Neural crest cell (in vitro differentiated cells): Measurements from ENCODE around the gene HOXB9. TPM values are rescaled to one million over a fixed set of nuclear protein-coding genes. Genes with fewer than 3 reads are reported as not detected.
A peak's percentile ranks its signal among the peaks of the same experiment; 100 is the strongest.

Experiments used
- DNase-seq: peaks from one replicate; pipeline ENCODE4 v3.0.0; 2021; ENCODE audit warnings: low read depth, mixed read lengths, low spot score
- H3K27ac Mint-ChIP-seq: one replicate; pipeline ENCODE4 v1.8.0; 2021; ENCODE audit warnings: mild to moderate bottlenecking, mixed read lengths; ENCODE audit not compliant: unreplicated experiment
- H3K27me3 Mint-ChIP-seq: 2 replicates; pipeline ENCODE4 v1.8.0; 2021; ENCODE audit warnings: low read depth, mild to moderate bottlenecking, mixed read lengths
- H3K36me3 Mint-ChIP-seq: 2 replicates; pipeline ENCODE4 v1.8.0; 2021; ENCODE audit warnings: low read depth, mild to moderate bottlenecking, mixed read lengths
- H3K4me1 Mint-ChIP-seq: 2 replicates; pipeline ENCODE4 v1.8.0; 2021; ENCODE audit warnings: mixed read lengths
- H3K4me3 Mint-ChIP-seq: one replicate; pipeline ENCODE4 v1.8.0; 2021; ENCODE audit warnings: mild to moderate bottlenecking, mixed read lengths
- H3K9me3 Mint-ChIP-seq: 2 replicates; pipeline ENCODE4 v1.8.0; 2021; ENCODE audit warnings: mixed read lengths
- total RNA-seq: library from RNA; stranded (reverse); gene quantifications from 2 replicates; pipeline ENCODE4 v1.2.1, GENCODE V29; 2021
- TF ChIP-seq, protein P1 (sequence below): fragments of 200-600 bp; sonication (generic); conservative IDR thresholded peaks from 2 replicates; pipeline ENCODE4 v1.5.0; 2021; ENCODE audit warnings: antibody characterized with exemption, mild to moderate bottlenecking

The HOXB9 gene
- total RNA-seq, 1 donor from 2014 or later: 89.8 TPM

DNA sequence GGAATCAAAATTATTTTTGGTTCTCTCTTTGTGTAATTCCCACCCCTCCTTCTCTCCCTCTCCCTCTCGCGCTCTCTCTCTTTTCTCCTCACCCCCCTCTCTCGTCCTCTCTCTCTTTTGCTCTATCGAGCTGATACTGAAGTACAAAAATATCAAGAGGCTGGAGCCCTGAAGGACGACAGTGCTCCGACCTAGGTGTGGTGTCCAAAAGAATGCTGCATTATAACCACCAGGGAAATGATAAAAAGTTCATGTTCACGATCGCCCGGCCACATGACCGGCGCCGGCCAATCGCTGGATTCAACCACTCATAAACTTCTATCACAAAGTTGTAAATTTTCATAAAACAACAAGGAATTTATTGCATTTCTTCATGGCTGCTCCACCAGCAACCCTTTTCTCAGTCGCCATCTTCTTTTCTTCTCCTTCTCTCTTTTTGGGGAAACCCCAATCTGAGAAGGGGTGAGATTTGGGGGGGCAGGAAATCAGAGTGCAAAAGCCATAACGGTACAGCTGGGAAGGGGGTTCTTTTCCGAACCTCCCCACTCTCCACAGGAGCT is 21.3 kb downstream of the HOXB9 start, which contains the start of gene HOXB6:
Gene HOXB6, minus strand, starts transcription at position 217 of the 560 bp plus-strand sequence. CDS start 6,836 bp downstream, outside the sequence.
- DNase-seq: no peak
- H3K27me3 Mint-ChIP-seq: peaks cover 100% of the 10 kb centered on the region
- peaks cover 10% of the 10 kb centered on the region for H3K36me3 Mint-ChIP-seq
- peak within 1 kb of the TSS; percentile 88 for H3K27ac Mint-ChIP-seq
- peaks cover 12% of the 10 kb centered on the region for H3K4me1 Mint-ChIP-seq
- H3K4me3 Mint-ChIP-seq: peak within 1 kb of the TSS; percentile 81
- H3K9me3 Mint-ChIP-seq: no peaks in the 10 kb centered on the region
- TF ChIP-seq, protein P1, sequence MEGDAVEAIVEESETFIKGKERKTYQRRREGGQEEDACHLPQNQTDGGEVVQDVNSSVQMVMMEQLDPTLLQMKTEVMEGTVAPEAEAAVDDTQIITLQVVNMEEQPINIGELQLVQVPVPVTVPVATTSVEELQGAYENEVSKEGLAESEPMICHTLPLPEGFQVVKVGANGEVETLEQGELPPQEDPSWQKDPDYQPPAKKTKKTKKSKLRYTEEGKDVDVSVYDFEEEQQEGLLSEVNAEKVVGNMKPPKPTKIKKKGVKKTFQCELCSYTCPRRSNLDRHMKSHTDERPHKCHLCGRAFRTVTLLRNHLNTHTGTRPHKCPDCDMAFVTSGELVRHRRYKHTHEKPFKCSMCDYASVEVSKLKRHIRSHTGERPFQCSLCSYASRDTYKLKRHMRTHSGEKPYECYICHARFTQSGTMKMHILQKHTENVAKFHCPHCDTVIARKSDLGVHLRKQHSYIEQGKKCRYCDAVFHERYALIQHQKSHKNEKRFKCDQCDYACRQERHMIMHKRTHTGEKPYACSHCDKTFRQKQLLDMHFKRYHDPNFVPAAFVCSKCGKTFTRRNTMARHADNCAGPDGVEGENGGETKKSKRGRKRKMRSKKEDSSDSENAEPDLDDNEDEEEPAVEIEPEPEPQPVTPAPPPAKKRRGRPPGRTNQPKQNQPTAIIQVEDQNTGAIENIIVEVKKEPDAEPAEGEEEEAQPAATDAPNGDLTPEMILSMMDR: no peak

DNA sequence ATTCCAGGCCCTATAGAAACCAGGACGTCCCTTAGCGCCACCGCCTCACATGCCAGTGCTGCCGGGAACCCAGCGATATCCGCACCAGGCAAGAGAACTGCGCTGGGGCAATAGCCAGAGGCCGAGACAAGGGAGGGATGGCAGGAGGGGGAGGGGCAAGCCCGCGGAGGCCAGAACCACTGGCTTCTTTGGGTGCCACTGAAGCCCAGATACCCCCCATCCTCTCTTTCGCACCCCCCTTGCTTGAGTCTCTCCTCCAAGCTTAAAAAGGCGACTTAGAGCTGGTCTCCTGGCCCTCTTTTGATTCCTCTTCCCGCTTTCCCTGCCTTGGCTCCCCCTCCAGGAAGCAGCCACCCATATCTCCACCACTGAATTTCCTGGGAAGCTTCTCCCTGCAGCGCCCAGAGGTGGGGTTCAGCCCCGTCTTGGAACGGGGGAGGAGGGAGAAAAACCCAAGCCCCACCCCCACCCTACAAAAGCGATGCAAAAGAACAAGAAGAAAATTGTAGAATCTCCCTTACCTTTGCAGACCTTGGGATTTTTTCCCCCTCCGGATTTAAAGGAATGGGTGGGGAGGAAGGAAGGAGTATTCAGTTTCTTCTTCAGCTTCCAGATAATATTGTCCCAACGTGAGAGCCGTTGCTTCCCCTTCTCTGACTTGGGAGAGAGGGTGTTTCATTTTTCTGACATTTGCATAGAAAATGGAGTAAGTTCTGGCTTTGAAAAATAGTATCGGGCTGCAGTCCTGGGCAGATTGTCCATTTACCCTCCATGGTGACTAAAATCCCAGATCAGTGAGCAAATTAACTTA is 22.0 kb downstream of the HOXB9 start:
- no peak for DNase-seq
- peak overlapping the region; percentile 81 for H3K4me3 Mint-ChIP-seq
- peaks cover 10% of the 10 kb centered on the region for H3K36me3 Mint-ChIP-seq
- H3K9me3 Mint-ChIP-seq: no peaks in the 10 kb centered on the region
- peaks cover 10% of the 10 kb centered on the region for H3K4me1 Mint-ChIP-seq
- TF ChIP-seq, protein P1: no peak
- peaks cover 100% of the 10 kb centered on the region for H3K27me3 Mint-ChIP-seq
- H3K27ac Mint-ChIP-seq: peak overlapping the region; percentile 45

DNA sequence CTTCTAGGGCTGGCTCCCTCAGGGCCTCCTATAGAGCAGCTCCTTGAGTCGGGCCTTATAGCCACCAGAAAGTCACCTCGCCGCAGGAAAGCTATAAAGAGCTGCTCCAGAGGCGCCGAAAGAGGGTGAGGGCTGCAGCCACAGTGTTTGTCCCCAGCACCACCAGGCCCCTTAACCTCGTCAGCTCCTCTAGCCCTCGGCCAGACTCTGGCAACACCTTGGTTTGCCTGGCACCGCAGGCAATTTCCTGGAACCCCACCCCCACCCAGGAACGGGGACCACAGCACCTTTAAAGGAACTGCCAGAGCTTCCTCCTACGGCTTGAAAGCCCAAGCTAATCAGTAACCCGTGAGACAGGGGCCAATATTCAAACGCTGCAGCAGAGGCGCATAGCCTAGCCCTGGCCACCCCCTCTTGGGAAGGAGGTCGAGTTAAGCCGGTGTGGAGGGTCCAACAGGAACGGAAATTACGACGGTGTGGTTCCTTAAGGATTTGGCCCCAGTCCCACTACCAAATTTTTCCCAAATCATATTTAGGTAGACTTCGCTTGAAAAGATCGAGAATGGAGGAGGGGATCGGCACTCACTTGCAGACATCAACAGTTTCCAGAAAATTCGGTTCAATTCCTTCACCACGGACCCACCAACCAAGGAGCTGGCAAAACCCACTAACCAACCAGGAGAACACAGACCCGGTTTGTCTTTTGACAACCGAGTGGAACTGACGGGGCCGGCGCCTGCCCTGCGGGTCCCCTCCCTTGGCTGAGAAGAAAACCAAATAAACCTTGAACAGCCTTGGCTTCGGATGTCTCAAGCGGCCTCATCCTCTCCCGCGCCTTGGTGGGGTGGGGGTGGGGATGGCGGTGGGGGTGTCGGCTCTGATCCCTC is 24.4 kb downstream of the HOXB9 start:
- H3K4me1 Mint-ChIP-seq: peaks cover 4% of the 10 kb centered on the region
- TF ChIP-seq, protein P1: no peak
- H3K36me3 Mint-ChIP-seq: peaks cover 9% of the 10 kb centered on the region
- no peaks in the 10 kb centered on the region for H3K9me3 Mint-ChIP-seq
- peaks cover 100% of the 10 kb centered on the region for H3K27me3 Mint-ChIP-seq
- H3K27ac Mint-ChIP-seq: peak overlapping the region; percentile 57
- DNase-seq: no peak
- H3K4me3 Mint-ChIP-seq: peak overlapping the region; percentile 81

DNA sequence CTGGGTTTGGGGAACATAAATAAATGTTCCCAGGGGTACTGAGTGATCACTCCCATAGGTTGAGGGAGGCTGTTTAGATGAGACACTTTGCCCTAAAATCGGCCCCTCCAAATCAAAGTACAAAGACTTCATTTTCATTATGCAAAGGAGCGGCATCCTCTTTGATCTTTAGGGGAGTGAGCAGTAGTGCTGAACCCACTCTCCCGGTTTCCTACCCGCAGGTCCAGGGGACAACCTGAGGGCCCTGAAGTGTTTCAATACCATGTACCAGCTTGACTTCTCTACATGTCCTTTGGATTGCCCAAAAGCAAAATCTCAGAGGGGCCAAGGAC is 25.0 kb downstream of the HOXB9 start:
- peaks cover 5% of the 10 kb centered on the region for H3K36me3 Mint-ChIP-seq
- H3K27ac Mint-ChIP-seq: no peak overlapping the region
- peak overlapping the region; percentile 81 for H3K4me3 Mint-ChIP-seq
- no peak for DNase-seq
- no peaks in the 10 kb centered on the region for H3K9me3 Mint-ChIP-seq
- TF ChIP-seq, protein P1: no peak
- H3K27me3 Mint-ChIP-seq: peaks cover 100% of the 10 kb centered on the region
- H3K4me1 Mint-ChIP-seq: peaks cover 3% of the 10 kb centered on the region

DNA sequence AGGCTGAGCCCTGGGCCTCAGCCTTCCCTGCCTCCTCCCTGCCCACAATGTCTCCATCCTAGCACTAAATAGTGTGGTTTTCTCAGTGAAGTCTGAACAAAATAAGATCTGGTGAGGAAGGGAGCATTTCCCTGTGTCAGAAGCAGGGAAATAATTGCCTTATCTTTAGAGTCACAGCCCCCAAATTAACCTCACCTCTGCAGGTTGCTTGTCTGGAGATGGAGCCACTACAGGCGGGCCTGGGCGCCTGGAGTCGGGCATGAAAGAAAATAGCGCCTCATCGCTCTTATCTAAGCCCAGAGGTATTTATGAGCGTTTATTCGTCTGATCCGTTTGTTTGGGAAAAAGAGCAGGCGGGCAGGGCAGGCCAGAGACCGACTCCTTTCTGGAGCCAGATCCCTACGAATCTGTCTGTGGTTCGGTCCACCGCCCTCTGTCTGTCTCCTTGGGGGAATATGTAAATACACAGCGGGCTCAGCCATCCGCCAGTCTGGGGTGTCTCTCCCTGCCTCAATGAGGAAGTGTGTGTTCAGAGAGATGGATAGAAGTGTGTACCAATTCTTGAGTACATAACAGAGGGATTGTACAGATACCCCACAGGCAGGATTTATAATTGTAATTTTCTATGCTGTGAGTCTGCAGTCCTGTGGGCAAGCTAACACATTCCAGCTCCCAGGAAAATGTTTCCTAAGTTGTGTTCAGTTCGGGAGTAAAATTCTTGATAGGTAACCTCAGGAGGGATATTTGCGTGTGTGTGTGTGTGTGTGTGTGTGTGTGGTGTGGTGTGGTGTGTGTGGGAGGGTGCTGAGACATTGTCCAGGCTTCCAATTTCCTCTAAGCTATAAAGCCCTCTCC is 25.7 kb downstream of the HOXB9 start:
- H3K4me1 Mint-ChIP-seq: peaks cover 3% of the 10 kb centered on the region
- H3K27ac Mint-ChIP-seq: no peak overlapping the region
- peaks cover 8% of the 10 kb centered on the region for H3K36me3 Mint-ChIP-seq
- H3K9me3 Mint-ChIP-seq: no peaks in the 10 kb centered on the region
- TF ChIP-seq, protein P1: no peak
- no peak for DNase-seq
- H3K4me3 Mint-ChIP-seq: peak overlapping the region; percentile 81
- peaks cover 100% of the 10 kb centered on the region for H3K27me3 Mint-ChIP-seq
